HG03460 (cell line): ENCODE data around the gene STN1.

Experiments used
- ATAC-seq: cut with Tn5 transposase; IDR thresholded peaks from one replicate; pipeline ENCODE4 v1.9.1; 2021; ENCODE audit not compliant: unreplicated experiment

STN1 gene

DNA sequence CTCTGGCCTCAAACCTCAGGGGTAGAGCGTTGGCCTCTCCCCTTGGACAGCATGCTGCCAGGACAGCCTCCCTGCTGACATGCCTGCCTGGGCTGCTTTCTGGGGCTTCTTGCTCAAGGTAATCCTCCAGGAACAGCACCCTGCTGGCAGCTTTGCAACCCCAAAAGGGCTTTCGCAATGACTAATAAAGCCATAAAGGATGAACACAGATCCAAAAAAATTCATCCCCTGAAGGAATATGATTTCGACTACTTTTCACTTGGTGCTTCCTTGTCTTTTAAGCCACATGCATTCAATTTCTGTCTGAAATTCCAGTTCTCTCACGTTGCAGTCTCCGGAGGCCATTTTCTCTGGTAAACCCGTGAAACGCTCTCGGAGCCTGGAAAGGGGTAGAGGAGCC is 47.5 kb downstream of the STN1 start:
- ATAC-seq, result no peak

DNA sequence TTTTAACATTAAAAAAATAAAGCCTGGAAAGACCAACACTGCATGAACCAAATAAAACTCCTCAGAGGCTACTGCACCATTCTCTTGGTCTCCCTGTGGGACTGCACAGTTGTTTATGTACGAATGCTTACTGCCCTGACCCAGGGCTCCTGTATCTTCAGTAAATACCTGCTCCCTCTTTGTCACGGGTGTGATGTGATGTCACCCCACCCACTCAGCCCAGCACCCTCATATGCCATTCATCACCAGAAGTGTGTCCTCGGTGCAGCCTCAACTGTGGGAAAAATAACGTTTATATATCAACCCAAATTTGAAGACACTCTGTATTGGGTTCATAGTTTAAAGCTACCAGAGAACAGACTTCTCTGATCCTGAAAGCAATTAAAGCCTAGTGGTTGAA is 48.6 kb downstream of the STN1 start:
- no peak for ATAC-seq

DNA sequence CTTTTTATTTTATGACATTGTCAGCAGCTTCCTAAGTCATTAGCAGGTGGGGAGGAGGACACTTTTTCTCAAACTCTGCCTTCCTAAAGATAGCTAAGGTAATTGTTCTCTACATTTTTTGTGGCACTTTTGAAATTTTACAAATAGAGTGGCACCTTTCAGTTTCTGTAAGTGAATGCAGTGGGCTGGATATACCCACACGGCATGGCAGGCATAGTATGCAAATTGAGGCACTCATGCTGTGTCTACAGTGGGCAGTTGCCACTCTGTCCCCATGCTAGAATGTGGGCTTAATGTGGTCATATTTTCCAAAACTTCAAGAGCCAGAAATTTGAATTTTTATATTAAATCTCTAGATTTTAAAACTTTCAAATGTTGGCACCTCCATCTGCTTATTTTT is 49.8 kb downstream of the STN1 start:
- no peak for ATAC-seq

DNA sequence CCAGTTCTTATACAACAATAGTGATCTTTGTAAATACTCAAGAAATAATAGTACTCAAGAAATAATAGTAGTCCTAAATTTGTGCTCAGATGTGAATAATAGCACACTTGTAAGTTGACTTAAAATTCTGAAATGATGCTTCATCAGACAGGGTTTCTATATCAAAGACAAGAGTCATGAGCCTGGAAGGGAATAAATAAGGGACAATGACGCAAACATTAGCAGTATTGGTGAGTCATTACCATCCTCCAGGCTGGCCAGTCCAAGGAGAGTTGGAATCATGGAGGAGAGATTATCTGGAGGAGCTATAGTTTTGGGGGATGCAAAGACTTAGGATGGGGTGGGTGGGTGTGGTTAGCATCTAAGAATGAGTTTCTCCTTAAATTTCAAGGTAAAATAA is 56.5 kb downstream of the STN1 start:
- ATAC-seq, result no peak

DNA sequence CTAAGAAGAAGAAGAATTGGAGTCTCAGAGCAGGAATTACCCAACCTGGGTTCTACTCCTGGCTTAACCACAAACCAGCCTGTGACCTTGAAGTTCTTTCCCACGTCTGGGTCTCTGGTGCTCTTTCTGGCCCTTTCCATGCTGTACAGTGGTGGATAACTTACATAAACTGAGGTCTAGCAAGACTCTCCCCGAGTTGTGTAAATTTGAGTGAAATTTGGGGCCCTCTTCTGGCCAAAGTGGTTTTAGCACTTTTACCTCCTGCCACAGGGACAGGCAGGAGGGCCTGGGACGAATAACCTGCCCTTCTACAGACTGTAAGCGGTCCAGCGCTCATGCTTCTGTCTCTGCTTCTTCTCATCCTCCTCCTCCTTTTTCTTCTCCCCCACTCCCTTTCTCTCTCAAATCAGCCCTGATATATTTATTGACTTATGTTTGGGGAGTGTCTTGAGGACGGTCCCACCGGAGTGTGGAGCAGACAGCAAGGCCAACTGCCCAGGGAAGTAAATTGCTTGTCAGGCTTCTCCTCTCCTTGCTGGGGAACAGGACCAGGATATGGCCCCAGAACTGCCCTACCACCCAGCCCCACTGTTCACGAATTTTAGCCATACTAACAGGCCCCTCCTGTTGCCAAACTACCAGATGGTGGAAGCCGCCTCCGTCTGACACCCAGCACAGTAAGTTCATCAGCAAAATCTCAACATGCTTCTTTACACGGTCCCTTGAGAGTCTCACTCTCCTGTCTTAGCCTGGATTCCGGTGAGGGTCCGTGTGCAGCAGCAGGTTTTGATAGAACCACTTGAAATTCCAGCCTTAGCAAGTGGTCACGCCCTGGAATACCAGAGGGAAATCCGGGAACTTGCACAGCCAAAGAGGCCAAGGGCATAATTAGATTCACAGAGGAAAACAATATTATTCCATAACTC is 58.6 kb downstream of the STN1 start:
- no peak for ATAC-seq

DNA sequence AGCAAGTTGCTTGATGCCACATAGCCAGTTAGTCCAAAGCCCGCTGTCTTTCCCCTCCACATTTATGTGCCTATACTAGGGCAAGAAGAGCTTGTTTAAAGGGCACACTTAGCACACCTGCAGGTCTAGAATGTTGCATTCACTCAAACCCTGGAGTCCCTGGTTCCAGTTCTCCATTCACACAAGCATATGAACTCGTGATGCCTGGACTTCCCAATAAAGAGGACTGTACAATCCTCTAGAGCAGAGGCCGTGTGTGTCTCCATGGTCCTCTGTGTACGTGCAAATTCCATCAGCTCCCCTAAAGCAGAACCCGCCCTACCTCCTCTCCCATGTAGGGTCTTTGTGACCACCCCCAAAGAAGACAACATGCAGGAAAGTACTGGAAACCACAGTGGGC is 59.6 kb downstream of the STN1 start:
- no peak for ATAC-seq

DNA sequence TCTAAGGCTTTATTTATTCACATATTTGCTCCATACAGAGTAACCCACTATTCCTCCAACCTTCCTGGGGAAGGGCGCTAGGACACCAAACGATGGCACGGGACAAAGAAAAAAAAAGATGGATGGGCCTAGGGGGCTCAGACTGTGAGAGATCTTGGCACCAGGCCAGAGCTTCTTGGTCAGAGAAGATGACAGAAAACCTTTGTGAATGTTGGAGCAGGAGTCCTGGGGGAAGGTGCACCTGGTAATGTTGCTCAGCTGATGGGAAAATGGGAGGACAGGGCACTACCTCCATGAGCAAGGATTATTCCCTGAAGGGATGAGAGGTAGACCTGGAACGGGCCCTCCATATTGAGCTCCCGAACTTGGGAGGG is 61.2 kb downstream of the STN1 start:
- no peak for ATAC-seq

DNA sequence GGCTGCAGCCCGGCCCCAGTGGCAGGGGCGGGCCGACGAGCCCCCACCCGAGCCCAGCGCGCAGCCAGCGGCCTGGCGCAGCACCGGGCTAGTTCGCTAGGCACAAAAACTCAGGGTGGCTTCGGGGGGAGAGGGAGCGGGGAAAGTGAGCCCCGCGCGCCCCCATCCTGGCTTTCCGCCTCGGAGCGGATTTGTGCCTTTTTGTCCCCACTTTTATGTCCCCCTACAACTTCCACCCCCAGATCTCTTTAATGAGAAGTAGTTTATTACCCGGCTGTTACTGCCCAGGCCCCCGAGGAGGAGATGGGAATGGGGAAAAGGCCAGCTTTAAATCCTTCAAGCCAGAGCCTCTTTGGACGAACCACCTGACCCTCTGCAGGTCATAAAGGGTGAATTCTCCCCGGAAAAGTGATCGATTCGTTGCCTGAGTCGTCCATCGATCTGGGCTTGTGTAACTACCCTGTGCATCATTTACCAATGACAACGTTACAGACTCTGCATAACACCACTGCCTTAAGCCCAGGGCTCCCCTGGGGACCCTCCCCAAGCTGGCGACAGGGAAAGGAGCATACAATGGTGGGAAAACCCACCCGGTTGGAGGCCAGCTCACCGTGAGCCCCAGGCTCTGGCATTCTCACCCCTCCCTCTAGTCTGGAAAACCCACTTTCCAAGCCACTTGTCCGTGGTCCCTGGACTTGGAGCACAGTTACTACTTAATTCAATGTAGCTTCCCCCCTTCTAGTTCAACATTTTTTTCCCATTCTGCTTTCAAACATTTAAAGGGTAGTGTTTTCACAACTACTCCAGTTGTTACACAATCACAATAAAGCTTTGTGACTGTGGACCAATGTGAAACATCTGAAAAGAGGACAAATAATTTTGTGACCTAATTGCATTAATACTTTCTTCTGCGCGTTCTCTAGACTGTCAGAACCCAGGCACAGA is 61.9 kb downstream of the STN1 start:
- no peak for ATAC-seq

DNA sequence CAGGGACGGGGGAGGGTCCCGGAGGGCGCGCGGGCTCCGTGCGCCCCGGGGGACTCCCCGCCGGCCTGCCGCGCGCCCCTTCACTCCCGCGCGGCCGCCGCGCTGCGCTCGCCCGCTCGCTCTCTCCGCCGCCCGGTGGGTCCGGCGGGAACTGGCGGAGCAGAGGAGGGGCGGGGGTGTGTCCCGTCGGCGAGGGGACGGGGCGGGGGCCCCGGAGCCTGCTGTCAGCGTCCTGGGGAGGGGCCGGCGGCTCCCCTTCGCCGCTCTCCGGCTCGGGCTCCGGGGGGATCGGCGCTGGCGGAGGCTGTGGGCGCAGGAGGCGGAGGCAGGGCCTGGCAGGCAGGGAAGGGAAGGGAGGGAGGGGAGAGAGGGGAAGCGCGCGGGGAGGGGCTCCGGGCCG is 62.6 kb downstream of the STN1 start, which contains the start of gene SH3PXD2A:
SH3PXD2A (minus strand) TSS at position 153 of the 400 bp plus-strand sequence. CDS start 310 bp downstream, outside the sequence.
- no peak for ATAC-seq

DNA sequence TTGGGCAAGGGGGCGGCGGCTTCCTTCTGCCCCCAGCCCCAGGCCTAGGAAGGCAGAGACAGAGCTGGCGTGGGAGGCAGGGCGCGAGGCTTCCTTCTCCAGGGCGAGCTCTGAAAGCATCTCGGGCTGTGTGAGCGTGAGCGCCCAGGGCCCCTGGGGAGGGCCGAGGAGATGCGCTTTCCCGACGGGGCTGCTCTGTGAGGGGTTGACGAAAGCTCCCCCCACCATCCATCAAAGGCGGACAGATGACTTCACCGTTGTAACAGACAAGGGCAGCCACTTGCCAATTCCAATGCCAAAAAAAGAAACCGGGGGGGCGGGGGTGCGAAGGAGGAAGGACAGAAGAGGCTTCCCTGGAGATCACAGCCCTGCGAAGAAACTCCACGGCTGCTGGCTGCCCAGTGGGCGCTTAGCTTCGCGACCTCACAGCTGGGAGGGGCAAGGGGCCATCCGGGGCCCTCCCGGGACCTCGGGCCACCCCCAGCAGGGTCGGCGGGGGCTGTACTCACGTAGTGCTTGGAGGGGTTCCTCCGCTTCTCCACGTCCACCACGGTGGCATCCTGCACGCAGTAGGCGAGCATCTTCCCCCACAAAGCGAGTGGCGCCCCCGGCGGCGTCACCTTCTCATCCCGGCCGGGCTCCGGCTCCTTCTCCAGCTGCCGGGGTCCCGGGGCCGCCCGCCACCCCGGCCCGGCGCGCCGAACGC is 63.1 kb downstream of the STN1 start:
- no peak for ATAC-seq

DNA sequence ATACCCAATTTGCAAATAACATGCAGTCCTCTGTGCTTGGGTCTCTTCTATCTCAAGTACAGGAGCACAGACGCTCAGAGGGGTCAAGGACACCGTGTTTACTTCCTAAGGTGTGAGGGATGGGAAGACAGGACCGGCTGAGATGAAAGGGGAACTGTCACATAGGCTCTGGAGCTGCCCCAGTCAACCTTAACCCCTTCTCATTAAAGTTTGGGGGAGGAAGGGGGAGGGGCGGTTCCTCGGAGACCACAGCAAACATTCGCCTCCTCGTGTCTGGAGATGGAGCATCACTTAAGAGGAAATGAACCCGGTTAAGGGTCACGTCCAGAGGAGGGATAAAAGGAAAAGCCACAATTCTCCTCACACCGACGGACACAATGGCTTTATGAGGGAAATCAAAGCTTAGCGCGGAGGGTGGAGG is 63.7 kb downstream of the STN1 start:
- ATAC-seq, result no peak

DNA sequence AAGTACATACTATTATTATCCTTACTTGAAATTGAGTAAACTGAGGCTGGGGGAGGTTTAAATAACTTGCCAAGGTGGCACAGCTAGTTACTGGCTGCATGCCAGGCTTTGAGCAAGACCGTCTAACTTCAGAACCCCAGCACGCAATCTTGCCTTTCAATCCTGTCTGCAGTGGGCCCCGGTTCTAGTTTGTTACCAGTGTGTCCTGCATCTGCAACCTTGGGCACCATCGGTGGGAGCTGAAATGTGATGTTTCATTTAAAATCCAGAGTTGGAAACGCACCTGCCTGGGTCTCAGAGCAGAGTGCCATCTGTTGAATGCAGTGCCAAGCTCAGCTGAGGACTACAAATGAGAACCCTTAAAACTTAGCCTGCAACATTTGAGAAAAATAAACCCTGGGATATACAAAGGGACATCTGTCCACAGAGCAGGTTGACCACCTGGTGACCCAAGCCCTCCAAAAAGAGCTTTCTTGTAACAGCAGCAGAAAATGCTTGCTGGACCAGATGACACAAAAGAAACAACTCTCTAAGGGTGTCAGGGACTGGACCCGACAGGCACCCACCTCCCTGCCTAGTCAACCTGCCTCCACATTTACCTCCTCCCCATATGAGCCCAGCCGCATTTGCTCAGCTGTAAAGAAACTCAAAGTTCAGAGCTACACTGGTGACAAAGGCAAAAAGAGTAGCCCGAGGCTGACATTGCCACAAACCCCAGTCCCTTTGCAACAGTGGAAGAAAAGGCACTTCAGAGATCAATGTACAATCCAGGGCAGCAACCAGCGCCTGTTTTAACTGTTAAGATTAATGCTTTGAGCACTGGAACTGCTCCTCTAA is 64.3 kb downstream of the STN1 start:
- no peak for ATAC-seq

DNA sequence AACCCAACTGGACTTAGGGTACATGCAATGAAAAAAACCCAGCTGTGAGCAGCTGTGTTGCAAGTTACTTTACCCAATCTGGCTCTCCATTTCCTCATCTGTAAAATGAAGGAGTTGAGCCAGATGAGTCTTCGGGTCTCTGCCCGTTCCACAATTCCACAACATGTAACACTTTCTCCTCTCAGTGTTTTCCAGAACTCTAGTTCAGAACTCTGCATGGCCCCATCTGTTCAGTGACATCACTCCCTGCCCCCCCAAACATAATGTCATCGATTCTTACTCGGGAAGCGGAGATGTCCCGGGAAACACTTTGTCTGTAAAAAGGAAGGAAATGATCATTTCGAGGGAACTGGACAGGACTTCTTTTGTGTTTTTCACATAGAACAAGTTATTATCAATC is 65.1 kb downstream of the STN1 start:
- no peak for ATAC-seq

DNA sequence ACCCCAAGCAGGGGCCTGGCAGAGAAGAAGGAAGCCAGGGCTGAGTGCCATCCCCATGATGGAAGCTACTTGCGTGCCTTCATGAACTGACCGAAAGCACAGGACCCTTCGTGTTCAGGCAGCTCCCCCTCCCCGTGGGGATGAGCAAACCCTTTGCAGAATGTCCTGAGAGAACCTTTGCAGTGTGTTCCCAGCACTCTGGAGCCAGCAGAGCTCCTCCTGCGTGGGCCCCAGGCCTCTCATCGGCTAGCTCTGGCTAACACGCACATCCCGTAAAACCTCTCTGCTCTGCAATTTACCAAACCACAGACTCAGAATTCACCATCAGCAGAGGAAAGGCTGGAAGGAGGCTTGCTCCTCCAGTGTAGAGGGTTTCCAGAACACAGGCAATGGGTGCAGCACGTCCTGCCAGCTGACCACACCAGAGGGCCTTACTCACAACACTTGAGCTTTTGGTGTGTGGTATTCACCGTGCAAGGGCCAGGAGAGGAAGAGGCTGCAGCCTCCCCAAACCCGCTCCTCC is 65.7 kb downstream of the STN1 start:
- no peak for ATAC-seq

DNA sequence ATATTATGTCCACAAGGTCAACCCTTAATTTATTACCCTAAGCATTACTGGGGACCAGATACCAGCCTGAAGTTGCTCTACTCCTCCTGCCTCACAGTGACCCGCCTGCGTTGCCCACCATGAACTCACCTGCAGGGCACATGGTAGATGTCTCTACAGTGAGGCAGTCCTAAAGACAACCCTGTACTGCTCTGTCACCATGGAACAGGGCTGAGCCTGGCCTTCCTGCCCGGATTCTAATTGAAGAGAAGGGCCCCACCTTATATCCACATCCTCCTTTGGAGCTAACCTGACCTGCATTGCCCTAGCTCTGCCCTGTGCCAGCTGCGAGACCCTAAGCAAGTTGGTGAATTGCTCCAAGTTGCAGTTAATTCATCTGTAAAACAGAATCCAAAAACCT is 66.7 kb downstream of the STN1 start:
- no peak for ATAC-seq

DNA sequence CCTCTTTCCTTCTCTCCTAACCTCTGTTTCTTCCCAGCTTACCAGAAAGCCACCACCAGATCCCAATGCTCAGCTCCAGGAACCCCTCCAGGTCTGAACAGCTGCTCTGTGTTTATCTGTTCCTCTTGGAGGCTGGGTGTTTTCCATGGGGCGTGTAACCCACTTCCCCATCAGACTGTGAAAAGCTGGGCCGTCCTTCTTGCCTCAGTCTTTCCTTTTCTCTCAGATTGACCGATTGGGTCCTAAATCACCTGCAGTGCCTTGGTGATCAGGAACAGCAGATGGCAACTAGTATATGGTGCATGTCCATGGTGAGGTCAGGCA is 67.5 kb downstream of the STN1 start:
- ATAC-seq, result no peak

DNA sequence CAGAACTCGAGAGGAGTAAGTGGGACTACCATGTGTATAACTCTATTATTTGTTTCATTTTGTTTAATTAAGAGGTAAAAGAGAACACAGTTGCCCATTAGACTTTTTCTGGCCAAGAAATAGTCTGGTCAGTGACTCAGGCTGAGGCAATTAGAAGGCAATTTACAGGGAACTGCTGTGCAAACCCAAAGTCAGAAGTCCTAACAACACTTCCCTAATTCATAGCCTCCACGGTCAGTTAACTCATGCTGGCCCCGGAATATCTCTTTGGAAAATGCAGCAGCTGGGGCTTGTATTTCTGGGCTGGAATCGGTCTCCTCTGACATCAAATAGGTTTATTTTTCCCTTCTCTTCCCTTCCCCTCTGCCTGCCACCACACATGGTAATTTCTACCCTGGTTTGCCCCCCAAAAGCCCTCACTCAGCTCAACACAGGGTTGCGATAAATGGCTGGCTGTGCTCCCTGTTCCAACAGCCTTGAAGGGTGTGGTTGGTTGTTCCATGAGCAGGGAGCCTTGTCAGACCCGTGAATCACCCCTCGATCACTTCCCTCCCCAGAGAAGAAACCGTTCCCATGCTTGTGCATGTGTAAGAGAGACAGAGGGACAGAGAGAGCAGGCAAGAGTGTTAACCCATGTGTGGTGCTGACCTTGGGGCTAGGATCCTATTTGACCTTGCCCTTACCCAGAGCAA is 68.0 kb downstream of the STN1 start:
- no peak for ATAC-seq

DNA sequence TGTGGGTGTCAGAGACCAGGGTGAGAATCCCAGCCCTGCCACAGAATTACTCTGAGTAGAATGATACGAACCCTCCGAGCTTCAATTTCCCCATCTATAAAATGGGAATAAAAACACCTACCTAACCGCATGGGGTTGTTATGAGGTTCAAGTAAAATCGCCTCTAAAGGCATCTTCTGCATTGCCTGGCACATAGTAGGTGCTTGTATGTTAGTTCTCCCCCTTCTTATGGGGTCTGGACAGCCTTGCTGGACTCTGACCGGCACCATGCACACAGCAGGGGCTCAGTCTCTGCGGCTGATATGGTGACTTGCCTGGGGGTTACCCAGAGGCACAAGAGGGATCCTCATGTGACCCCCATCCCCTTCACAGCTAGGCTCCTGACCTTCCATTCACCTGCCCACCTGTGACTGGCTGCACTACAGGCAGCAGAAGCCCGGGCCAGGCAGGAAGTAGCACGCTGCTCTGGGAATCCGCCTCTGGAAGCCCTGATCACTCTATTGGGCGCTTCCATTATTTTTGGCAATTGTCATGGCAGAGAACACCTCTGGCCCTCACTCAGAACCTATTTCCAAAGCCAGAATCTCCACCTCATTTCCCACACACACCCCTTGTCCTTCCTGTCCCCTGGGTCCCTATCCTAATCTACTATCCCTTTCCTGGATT is 68.6 kb downstream of the STN1 start:
- ATAC-seq, result no peak

DNA sequence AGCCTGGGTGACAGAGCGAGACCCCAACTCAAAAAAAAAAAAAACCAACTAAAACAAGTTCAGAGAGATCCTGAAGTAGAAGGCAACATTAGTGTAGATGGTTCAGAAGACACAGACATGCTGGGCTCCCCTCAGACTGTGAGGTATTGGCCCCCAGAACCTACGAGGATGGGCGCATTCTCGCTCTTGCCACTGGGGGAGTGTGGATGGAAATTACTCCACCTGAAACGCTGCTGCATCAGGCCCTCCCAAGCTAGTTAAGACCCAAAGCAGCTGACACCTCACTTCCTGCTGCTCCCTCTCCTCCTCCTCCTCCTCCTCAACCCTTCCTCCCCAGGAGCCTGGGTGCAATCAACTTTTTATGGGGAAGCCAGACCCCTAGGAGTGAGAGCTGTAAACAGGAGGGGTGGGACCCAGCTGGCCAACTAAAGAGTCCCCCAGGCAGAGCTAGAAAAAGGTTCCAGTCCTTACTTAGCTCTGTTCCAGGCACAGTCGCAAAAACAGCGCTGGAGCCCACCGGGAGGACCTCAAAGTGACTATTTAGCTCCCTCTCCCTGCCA is 70.0 kb downstream of the STN1 start:
- ATAC-seq, result no peak
